Stimulated activated naive CD8-positive, alpha-beta T cell treated with anti-CD3 and anti-CD28 coated beads, Interleukin-15, Interleukin-2, amounts not matched to agents 100 U/mL and 50 U/mL, for 24 hours (primary cell): Measurements from ENCODE around the gene PMFBP1.

Experiments
- ATAC-seq: fragments of 150-1000 bp; cut with Tn5 transposase; one replicate; pipeline ENCODE4 v1.10.0; 2021
- DNase-seq: peaks from one replicate; pipeline ENCODE4 v3.0.0; 2021

Gene PMFBP1, protein sequence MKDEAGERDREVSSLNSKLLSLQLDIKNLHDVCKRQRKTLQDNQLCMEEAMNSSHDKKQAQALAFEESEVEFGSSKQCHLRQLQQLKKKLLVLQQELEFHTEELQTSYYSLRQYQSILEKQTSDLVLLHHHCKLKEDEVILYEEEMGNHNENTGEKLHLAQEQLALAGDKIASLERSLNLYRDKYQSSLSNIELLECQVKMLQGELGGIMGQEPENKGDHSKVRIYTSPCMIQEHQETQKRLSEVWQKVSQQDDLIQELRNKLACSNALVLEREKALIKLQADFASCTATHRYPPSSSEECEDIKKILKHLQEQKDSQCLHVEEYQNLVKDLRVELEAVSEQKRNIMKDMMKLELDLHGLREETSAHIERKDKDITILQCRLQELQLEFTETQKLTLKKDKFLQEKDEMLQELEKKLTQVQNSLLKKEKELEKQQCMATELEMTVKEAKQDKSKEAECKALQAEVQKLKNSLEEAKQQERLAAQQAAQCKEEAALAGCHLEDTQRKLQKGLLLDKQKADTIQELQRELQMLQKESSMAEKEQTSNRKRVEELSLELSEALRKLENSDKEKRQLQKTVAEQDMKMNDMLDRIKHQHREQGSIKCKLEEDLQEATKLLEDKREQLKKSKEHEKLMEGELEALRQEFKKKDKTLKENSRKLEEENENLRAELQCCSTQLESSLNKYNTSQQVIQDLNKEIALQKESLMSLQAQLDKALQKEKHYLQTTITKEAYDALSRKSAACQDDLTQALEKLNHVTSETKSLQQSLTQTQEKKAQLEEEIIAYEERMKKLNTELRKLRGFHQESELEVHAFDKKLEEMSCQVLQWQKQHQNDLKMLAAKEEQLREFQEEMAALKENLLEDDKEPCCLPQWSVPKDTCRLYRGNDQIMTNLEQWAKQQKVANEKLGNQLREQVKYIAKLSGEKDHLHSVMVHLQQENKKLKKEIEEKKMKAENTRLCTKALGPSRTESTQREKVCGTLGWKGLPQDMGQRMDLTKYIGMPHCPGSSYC

DNA sequence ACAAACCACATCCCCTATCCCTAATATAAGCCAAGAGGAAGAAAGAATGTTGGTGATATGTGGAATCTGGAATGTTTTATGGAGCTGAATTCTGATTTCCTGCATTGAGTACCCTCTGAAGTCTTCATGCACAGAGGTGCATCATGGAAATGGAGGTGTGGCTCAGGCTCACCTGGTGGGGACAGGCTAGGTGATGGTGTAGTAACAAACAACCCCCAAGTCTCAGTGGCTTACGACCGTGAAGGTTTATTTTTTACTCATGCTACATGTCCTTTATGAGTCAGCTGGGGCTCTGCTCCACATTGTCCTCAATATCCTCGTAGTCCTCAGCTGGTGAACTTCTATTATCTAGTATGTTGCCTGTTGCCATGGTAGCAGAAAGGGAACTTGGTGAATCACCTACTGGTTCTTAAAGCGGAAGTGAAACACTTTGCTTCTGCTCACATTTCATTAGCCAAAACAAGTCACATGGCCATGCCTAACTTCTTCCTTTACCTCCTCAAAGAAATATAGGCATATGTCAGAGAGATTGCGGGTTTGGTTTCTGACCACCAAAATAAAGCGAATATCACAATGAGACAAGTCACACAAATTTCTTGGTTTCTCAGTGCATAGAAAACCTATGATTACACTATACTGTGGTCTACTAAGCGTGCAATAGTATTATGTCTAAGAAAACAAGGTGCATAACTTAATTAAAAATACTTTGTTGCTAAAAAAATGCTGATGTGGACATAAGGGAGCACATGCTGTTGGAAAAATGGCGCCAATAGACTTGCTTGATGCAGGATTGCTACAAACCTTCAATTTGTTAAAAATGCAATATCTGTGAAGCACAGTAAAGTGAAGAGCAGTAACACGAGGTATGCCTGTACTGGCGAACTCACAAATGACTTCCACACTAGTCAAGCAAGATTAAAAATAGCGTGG lies at the start of gene PMFBP1:
PMFBP1 (minus strand) TSS at position 51 of the 930 bp plus-strand sequence. CDS start 947 bp downstream, outside the sequence.
- DNase-seq (peak; percentile 23), ATAC-seq (peak; percentile 90)

DNA sequence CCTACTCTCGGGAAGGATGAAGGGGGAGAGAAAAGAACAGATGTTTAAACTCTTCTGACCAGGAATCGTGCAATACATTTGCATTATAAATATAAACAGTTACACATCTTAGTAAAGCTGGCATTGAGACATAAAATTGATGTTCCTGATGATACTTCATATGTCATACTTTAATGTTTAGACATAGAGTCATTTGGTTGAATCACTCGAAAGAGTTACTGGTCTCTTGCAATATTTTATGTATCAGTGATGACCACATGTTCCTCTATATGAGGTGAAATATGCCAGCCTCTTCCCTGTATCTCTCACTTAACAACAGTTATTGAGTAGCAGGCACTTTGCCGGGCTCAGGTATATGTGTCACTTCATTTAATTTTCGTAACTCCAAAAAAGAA lies 49.7 kb upstream of the PMFBP1 start:
- no peak for DNase-seq

DNA sequence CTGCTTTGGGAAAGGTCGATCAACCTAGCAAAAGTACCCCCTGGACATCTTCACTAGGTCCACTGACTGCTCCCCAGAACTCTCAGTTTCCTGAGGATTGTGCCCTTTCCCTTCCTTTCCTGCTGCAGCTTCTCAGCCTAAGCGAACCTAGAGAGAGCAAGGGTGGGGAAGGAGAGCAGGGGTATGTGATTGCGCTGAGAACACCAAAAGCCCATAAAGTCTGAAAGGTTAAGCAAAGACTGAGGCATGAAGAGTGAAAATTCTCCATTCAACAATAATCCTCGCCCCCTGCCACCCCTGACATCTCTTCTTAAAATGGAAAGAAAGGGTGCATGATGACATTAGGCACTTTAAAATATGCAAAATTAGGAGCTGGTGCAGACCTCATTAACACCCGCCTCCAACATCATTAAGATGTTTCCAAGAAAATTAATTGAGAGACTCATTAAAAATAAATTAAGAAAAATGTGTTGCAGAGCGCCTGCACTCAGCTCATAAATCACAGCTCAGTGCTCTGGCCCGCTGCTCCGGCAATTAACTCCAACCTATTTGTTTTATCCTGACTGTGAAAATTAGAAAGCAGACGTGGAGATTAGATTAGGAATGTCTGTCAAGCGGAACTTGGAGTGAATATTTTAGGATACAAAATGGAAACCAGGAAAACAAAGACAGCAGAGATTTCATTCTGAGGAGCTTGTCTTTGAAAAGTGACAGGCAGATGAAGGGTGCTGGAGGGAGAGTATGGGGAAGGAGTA lies 49.1 kb upstream of the PMFBP1 start:
- DNase-seq (no peak), ATAC-seq (no peak)

More for the DNA sequence above, 49.7 kb upstream of the PMFBP1 start:
- no peak for ATAC-seq

DNA sequence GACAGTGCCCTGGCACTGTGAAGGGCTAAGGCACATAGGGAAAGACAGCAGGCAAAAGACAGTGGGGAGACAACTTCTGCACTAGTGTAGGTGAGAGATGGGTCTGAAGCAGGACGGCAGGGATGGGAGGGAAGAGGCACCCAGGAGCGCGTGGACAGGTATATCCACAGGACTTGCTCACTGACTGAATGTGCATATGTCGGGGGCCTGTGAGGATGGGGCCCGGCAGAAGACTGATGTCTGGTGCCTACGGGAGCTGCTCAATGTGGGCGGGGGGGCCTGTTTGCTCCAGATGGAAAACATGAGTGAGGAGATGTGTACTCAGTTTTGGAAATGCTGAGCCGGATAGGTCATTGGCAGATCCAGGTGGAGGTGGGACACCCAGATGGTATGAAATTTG lies 47.3 kb upstream of the PMFBP1 start:
- no peak for ATAC-seq
- DNase-seq, result no peak

DNA sequence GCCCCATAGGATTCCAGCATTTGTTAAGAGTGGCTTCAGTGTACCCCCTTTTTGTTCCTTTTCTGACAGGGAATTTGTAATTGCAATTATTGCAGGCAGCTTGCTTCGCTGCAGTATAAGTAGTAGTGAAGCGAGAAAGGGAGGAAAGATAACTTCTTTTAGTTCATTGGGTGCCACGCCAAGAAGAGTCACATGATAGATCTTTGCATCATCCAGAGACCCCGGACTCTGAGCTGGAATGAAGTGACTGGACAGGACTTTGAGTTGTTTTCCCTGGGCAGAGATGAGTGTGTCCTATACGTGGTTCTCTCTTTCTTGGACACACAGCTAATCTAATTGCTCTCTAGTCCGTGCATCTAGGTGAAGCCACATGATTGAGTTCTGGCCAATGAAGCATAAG lies 44.8 kb upstream of the PMFBP1 start:
- ATAC-seq (no peak), DNase-seq (no peak)

DNA sequence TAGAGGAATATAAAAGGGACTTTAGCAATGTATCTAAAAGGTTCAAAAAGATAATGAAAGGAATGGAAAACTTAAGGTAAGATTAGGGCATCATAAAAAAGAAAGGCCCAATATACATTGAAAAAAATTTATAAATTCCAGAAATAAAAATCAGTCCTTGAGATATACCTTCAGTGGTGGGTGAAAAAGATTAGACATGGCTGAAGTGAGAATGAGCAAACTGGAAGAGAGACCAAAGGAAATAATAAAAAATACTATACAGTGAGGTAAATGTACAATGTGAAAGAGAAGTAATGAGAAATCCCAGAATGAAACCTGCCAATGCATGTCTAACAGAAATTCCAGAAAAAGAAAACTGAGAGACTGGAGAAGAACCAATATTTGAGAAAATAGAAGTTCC lies 42.9 kb upstream of the PMFBP1 start:
- ATAC-seq, result no peak
- DNase-seq, result no peak

DNA sequence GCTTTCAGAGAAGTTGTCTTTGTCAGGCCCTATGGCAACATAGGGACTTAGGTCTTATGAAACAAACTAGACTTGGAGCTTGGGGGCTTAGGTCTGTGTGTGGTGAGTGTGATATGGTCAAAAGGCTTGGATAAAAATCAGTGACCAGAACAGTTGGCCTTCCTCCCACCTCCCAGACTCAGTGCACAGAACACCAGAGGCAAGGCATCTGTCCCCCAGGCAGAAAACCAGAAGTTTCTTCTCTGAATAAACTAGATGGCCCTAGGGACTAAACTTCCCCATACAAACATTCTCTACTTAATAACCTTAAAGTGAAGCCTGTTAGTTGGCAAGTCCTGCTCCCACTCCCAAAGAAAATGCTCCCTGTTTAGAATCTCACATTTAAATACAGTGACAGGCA lies 39.2 kb upstream of the PMFBP1 start:
- no peak for DNase-seq
- ATAC-seq, result no peak

DNA sequence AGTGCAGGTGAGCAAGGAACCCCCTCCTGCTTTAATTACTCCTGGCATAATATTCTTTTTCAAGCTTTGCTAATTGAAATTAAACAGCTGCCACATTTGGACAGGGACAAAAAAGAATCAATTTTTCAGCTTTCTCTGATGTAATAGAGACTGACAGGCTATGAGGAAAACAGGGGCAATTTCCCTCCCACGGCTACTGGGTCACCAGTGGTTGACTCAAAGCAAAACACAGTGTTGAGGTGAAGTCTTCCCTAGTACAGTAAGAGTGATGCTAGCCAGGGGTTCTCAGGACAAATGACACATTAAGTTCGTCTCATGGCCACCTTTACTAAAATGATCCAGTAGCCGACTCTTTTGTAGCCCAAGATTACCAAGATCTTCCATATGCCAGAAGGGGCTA lies 38.6 kb upstream of the PMFBP1 start:
- ATAC-seq (no peak), DNase-seq (no peak)

DNA sequence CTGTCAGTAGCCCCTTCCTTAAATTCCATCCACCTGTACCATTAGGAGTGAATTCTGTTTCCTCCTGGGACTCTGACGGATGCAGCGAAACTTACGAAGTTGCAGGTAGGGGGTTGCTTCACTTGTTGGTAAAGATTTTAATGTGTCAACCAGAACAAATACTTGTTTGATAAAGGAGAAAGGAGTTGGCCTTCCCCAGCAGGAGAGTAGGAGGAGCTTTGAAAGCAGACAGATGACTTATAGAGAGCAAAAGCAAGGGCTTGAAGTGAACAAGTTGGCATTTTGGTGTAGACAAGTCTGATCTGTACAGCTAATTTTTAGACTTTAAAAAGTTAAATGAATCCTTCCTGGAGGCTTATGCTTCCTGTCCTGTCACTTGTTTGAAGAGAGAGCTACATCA lies 38.1 kb upstream of the PMFBP1 start:
- DNase-seq (no peak), ATAC-seq (no peak)

DNA sequence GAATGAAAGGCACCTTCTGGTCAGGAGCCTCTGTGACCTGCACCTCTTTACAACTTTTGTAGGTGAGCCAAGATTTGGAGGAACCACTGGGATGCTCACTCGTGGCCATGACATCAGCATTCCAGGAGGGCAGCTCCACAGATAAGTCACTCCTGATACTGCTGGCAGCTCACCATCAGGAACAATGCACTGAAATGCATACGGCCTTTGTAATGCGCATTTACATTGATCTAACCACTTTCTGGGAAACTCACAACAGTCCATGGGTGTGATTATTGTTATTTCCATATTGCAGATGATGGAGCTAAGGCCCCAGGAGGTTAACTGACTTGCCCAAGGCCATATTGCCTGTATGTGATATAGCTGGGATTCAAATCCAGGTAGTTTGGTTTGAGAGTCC lies 34.3 kb upstream of the PMFBP1 start:
- no peak for ATAC-seq
- DNase-seq, result no peak

DNA sequence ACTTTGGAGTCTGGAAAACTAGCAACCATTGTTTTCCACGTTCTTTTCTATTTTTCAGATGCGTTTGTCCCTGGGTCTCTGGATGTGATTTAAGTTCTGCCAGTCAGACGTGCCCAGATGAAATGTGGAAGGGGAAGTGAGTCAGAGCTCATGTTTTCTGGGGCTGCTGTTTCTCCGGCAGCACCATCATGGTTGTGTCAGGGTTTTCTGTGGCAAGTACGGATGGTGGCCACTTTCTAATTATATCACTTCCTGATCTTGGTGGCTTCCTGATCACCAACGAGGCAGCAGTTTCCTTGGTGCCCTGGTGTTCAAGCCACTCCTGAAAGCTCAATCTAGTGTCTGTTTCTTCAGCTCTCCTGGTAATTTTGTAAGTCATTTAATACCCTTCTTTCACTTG lies 31.4 kb upstream of the PMFBP1 start:
- ATAC-seq, result peak; percentile 55
- DNase-seq, result peak; percentile 13

DNA sequence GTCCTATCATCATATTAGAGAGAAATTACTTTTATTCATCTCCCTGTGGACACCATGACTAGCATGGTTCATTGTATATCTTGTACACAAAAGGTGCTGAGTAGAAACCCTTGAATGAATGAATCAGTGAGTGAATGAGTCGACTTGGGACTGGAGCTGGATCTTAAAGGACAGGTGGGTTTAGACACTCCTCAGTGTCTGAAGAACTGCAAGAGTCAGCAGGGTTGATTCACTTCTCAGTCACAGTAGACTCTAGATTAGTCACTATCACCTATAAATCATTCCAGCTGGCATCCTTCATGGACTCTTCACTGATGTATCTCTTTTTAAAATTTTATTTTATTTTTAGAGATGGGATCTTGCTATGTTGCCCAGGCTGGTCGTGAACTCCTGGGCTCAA lies 30.1 kb upstream of the PMFBP1 start:
- DNase-seq (no peak), ATAC-seq (peak; percentile 60)

DNA sequence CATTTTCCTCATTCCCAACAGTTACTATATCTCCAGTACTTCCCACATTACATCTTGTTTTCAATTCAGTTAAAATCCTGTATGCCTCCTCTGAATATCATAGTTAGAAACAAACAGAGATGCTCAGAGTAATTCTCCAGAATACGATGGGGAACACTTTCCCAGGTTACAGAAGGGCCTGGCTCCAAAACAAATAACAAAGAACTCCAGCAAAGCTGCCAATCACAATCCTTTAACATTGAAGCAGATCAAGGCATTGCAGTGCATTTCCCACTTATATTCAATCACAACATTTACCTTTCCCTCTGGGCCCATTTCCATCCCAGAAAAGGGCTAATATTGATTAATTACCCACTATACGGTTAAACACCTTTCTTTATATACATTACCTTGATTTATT lies 29.4 kb upstream of the PMFBP1 start:
- ATAC-seq (no peak), DNase-seq (no peak)

DNA sequence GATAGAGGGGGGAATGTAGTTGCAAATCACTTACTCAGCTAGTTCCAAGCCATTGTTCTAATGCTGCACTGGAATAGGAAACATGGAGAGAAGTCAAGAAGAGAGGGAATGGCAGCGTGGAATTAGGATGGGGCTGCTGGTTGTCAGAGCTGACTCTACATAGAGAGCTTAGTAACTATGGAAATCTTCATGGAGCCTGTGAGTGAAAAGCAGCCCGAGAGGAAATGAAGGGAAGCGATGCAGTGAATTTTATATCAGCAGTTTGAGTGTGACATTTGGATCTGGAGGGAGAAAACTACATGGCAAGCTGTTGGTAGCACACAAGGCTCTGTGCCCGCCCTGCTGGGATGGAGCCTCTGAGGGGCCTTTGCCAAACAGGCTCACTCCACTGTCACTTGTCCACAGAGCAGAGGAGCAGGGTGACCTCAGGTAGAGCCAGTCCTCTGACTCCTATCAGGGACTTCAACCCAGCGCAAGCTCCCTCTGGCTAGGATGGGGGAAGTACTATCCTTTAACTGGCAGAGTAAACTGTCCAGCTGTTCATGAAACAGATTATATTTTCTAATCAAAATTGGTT lies 27.9 kb upstream of the PMFBP1 start:
- DNase-seq (no peak), ATAC-seq (no peak)

DNA sequence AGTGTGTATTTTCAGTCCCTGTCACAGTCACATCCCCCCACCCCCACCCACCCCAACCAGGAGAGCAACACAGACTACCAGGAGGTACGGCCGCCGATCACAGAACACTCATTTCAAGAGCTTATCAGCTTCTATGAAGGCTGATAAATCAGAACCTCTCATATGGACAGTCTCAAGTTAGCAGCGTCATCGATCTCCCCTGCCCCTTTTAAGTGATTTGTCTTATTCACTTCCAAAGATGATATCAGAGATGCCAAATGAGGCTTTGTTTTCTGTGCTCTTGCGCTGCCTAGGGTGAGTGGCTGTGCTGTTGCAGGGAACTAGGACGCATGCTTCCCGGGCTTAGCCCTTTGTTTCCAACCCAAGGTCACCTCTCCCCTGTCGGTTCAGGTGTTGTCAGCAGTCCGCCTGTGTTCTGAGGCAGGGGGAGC lies 26.8 kb upstream of the PMFBP1 start:
- ATAC-seq, result no peak
- no peak for DNase-seq

DNA sequence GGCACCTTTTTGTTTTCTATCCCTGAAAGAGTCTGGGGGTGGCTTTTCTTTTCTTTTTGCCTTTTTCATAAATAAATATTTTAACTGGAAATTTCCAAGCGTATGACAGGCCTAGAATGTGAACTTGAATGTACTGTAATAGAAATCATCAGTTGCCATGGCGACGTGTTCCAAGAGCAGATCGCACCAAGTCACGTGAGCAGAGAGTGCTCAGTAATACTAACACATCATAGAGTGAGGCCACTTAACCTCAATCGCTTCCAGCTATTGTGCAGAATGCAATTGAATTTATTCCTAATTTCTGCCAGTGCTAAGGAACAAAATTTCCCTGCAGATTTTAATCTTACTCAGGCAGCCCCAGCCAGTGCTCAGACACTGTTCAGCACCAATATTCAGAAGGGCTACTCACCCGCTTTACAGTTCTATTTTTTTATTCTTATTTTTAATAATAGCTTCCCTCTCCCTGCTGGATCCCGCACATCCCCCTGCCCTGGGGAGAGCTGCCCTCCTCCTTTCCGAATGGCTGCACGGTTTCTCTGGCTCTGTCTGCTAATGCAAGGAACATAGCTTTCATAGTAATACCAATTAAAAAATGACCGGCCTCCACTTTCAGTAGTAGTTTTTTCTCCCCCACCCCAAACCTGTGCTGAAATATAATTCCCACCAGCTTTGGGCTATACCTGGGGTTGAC lies 26.2 kb upstream of the PMFBP1 start:
- ATAC-seq, result no peak
- DNase-seq, result no peak

DNA sequence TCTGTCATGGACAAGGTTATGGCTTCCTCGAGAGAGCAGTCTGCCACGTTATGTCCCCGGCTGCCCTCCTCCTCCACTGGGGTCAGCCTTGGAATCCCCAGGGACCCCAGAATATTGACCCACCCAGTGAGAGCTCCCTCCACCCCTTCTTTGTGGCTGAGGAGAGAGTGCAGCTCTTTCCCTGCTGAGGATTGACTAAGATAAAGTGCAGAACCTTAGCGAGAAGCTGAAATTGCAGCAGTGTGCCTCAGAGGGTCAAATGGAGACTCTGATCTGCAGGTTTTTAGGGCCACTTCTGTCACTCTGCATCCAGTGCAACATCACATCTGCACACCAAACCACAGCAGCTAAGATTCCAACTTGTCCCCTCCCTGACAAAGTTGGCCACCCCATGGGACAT lies 25.6 kb upstream of the PMFBP1 start:
- DNase-seq, result no peak
- ATAC-seq, result no peak

DNA sequence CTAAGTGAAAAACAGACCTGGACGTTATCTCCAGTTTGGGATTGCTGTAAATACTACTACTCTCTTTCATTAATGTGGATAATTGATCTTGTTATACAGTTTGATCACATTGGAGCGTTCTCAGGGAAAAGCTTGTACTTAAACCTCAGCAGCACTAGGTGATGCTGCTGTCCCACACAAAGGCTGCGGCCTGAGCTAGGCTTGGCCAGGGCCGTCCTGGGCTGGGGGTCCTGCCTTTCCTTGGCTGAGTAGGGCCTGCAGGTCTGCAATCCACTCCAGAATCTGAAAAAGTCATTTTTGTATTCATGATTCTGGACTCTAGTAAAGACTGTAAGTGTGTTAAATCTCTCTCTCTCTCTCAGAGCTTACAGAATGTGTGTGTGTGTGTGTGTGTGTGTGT lies 23.7 kb upstream of the PMFBP1 start:
- ATAC-seq (no peak), DNase-seq (no peak)

DNA sequence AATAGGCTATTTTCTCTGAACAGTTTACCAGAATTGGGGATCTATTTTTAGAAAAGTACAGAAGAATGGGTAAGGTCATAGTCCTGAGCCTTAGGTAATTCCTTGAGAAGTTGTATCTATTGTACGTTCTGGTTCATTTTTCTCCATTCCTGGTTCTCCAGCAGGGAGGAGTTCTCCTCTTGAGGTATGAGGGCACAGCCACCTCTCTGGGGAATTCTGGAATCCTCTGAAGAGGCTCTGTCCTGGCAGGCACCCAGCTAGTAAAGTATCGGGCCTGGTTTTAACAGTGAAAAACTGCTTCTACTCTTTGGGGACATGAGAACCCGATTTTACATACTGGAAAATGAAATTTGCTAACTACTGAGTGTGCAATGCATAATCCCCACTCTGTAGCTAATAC lies 19.6 kb upstream of the PMFBP1 start:
- ATAC-seq, result no peak
- DNase-seq, result no peak

DNA sequence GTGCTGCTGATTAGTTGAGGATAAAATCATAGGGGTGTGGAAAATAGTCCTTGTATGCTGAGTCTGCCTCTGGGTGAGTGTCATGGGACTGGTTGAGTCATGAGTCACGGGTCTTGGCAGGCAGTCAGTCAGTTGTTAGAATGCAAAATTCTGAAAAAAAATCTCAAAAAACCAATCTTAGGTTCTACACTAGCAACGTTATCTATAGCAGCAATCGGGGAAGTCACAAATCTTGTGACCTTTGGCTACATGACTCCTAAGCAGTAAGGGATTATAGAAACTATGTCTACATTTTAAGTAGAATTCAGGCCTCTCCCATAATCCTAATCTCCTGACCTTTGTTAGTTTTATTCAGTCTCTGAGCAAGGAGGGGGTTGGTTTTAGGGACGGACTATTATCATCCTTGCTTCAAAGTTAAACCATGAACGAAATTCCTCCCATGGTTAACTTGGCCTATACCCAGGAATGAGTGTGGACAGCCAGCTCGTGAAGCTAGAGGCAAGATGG lies 18.0 kb upstream of the PMFBP1 start:
- no peak for DNase-seq

More for the DNA sequence above, 18.0 kb upstream of the PMFBP1 start:
- no peak for ATAC-seq
